OCI-LY3 (cell line): ENCODE measurements around the gene TUBA1B.

ENCODE experiments used
- CTCF ChIP-seq: fragments of 200-600, 300-600 bp; sonication (generic); IDR thresholded peaks from 2 replicates; pipeline ENCODE4 v1.5.1; 2014; ENCODE audit warnings: antibody characterized with exemption, low read length, low read depth
- EZH2phosphoT487 ChIP-seq: fragments of 200-600 bp; shearing (Covaris generic); IDR thresholded peaks from 2 replicates; pipeline ENCODE4 v1.6.1; 2018; ENCODE audit warnings: antibody characterized with exemption, mixed run types, low read depth

- TF ChIP-seq CTCF: no peak
- no peak for TF ChIP-seq EZH2phosphoT487
Observed at GRCh38 chr12:49091836-49092085, 39.4 kb downstream of the TUBA1B start.
